Measurements from ENCODE around the gene ULK4. TPM values are rescaled to one million over a fixed set of nuclear protein-coding genes. Genes with fewer than 3 reads are reported as not detected.

Gene ULK4
- total RNA-seq, 1 experiment from 2014 or later = 14.3 TPM

GRCh38 chr3:41241800-41242571, 719.9 kb downstream of the ULK4 start:
- peaks cover 16% of the 10 kb centered on the region for H3K36me3 ChIP-seq (ENCODE audit: control insufficient read depth, insufficient read depth, low read length)
- ChIA-PET POLR2A (no interaction called here), CTCF (no interaction called here)
- H3K4me3 ChIP-seq (ENCODE audit: low read depth in 2 of 2, low read length in 2 of 2) = no peak overlapping the region
- no peaks in the 10 kb centered on the region for H3K27me3 ChIP-seq (ENCODE audit: control insufficient read depth, insufficient read depth, low read length)
- H3K27ac ChIP-seq (ENCODE audit: low read length) = no peak overlapping the region
- H3K9me3 ChIP-seq (ENCODE audit: control insufficient read depth, insufficient read depth, low read depth, low read length) = no peaks in the 10 kb centered on the region
- in situ Hi-C loops (cut with HindIII; ENCODE audit: low pct_unique_long_range_greater_than_20kb, low sequenced_read_pairs) = no loop called here
- TF ChIP-seq, protein P1, sequence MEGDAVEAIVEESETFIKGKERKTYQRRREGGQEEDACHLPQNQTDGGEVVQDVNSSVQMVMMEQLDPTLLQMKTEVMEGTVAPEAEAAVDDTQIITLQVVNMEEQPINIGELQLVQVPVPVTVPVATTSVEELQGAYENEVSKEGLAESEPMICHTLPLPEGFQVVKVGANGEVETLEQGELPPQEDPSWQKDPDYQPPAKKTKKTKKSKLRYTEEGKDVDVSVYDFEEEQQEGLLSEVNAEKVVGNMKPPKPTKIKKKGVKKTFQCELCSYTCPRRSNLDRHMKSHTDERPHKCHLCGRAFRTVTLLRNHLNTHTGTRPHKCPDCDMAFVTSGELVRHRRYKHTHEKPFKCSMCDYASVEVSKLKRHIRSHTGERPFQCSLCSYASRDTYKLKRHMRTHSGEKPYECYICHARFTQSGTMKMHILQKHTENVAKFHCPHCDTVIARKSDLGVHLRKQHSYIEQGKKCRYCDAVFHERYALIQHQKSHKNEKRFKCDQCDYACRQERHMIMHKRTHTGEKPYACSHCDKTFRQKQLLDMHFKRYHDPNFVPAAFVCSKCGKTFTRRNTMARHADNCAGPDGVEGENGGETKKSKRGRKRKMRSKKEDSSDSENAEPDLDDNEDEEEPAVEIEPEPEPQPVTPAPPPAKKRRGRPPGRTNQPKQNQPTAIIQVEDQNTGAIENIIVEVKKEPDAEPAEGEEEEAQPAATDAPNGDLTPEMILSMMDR (IDR thresholded peaks at IDR 0.05) = no peak
- TF ChIP-seq SIN3A (IDR thresholded peaks at IDR 0.05; ENCODE audit: borderline replicate concordance, insufficient read depth, low read depth, low read length) = no peak
- ATAC-seq (no peak), DNase-seq (ENCODE audit: low read depth, low spot score) (no peak)
- no peaks in the 10 kb centered on the region for H3K4me1 ChIP-seq (ENCODE audit: control insufficient read depth, insufficient read depth, low read length)
- BruUV-seq (replicated peaks) = no TSS peak
- intact Hi-C loops (cut with micrococcal nuclease; ENCODE audit: unreplicated experiment) = no loop called here

DNA sequence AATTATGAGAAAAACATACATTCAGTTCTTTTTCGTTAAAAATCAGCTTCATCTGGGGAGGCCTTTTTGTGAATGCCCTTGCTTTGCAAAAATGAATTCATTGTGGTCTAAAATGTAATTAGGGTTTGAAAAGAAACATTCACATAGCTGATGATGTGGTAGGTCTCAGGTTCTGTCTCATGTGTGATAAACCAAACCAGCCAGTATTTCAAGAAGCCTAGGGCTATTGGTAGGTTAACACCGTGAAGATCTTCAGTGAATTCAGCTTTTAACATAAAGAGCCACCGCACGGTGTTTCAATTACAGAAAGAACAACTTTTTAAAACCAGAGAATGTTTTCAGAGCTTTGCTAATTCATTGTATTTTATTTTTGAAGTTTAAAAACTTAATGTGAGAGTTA, 720.7 kb downstream of the ULK4 start:
- POLR2A ChIA-PET = no interaction called here

More for the DNA sequence above, 720.7 kb downstream of the ULK4 start:
- no TSS peak for BruUV-seq (replicated peaks)
- intact Hi-C loops (cut with micrococcal nuclease; ENCODE audit: unreplicated experiment) (no loop called here), in situ Hi-C loops (cut with HindIII; ENCODE audit: low pct_unique_long_range_greater_than_20kb, low sequenced_read_pairs) (no loop called here)
- H3K36me3 ChIP-seq (ENCODE audit: control insufficient read depth, insufficient read depth, low read length) = peaks cover 16% of the 10 kb centered on the region
- CTCF ChIA-PET = no interaction called here
- H3K27ac ChIP-seq (ENCODE audit: low read length) = no peak overlapping the region
- H3K27me3 ChIP-seq (ENCODE audit: control insufficient read depth, insufficient read depth, low read length) = no peaks in the 10 kb centered on the region
- no peak for TF ChIP-seq POLR2AphosphoS5 (IDR thresholded peaks at IDR 0.05; ENCODE audit: low read depth, low read length)
- TF ChIP-seq, protein P1 (IDR thresholded peaks at IDR 0.05) = no peak
- TF ChIP-seq REST (IDR thresholded peaks at IDR 0.05; ENCODE audit: insufficient read depth in 1 of 2, low read depth in 2 of 2, low read length in 1 of 2) = no peak
- no peak for TF ChIP-seq SIN3A (IDR thresholded peaks at IDR 0.05; ENCODE audit: borderline replicate concordance, insufficient read depth, low read depth, low read length)
- no peak for TF ChIP-seq TCF7L2 (IDR thresholded peaks at IDR 0.05; ENCODE audit: low read depth, low read length)
- no peak for DNase-seq (ENCODE audit: low read depth, low spot score)
- H3K9me3 ChIP-seq (ENCODE audit: control insufficient read depth, insufficient read depth, low read depth, low read length) = no peaks in the 10 kb centered on the region
- ATAC-seq = no peak
- no peak overlapping the region for H3K4me3 ChIP-seq (ENCODE audit: low read depth in 2 of 2, low read length in 2 of 2)
- H3K4me1 ChIP-seq (ENCODE audit: control insufficient read depth, insufficient read depth, low read length) = no peaks in the 10 kb centered on the region
